PC-9 (cell line): ENCODE data around the gene GATA6. TPM values are rescaled to one million over a fixed set of nuclear protein-coding genes. Genes with fewer than 3 reads are reported as not detected.

Experiments
- BruUV-seq: library from RNA; stranded (reverse); fragments of 400-500 nt; replicated peaks from 2 replicates; lab custom pipeline; 2021; lab: Mats Ljungman, UMichigan
- CTCF ChIA-PET: fragments of 300-600 bp; sonication (Branson Sonifier 250); formaldehyde crosslinking; loops from one replicate; lab custom pipeline; 2022; ENCODE audit warnings: antibody characterized with exemption; lab: Charles Lee
- POLR2A ChIA-PET: fragments of 300-600 bp; sonication (Branson Sonifier 250); formaldehyde crosslinking; loops from one replicate; lab custom pipeline; 2022; ENCODE audit warnings: antibody characterized with exemption; ENCODE audit not compliant: unreplicated experiment; lab: Charles Lee
- DNase-seq, 2 experiments: peaks; one replicate each; pipeline versions ENCODE4 v3.0.0 to v3.0.0-alpha.2; 2015 to 2022; ENCODE audit warnings: mixed read lengths in 1 of 2
- H2AFZ ChIP-seq: fragments of 200-600 bp; sonication (generic); 2 replicates; pipeline ENCODE4 v1.8.1; 2017; ENCODE audit warnings: antibody characterized with exemption
- H3F3A ChIP-seq: fragments of 200-600 bp; sonication (generic); 2 replicates; pipeline ENCODE4 v1.8.1; 2017; ENCODE audit warnings: antibody characterized with exemption, mild to moderate bottlenecking, low read depth; ENCODE audit not compliant: insufficient read depth
- H3K27ac ChIP-seq: fragments of 200-600 bp; sonication (generic); 2 replicates; pipeline ENCODE4 v1.6.1; 2016; ENCODE audit warnings: mixed run types
- H3K27me3 ChIP-seq: fragments of 200-600 bp; sonication (generic); 2 replicates; pipeline ENCODE4 v1.6.1; 2016; ENCODE audit warnings: low read depth, mixed run types; ENCODE audit not compliant: insufficient read depth
- H3K36me3 ChIP-seq: fragments of 200-600 bp; sonication (generic); 2 replicates; pipeline ENCODE4 v1.6.1; 2016; ENCODE audit warnings: low read depth, mixed run types
- H3K4me1 ChIP-seq: fragments of 200-600 bp; sonication (generic); replicated peaks from 2 replicates; pipeline ENCODE4 v1.6.1; 2016; ENCODE audit warnings: mixed run types; ENCODE audit not compliant: insufficient read depth
- H3K4me2 ChIP-seq: fragments of 200-600 bp; sonication (generic); 2 replicates; pipeline ENCODE4 v1.6.1; 2017; ENCODE audit warnings: mixed run types
- H3K4me3 ChIP-seq: fragments of 200-600 bp; sonication (generic); 2 replicates; pipeline ENCODE4 v1.6.1; 2016; ENCODE audit warnings: mixed run types
- H3K79me2 ChIP-seq: fragments of 200-600 bp; sonication (generic); 2 replicates; pipeline ENCODE4 v1.6.1; 2017; ENCODE audit warnings: low read depth, mixed run types
- H3K9me2 ChIP-seq: fragments of 200-600 bp; sonication (generic); 2 replicates; pipeline ENCODE4 v1.8.1; 2017; ENCODE audit warnings: mild to moderate bottlenecking; ENCODE audit not compliant: insufficient read depth
- H3K9me3 ChIP-seq: fragments of 200-600 bp; sonication (generic); 2 replicates; pipeline ENCODE4 v1.8.1; 2016; ENCODE audit warnings: low read depth; ENCODE audit not compliant: insufficient read depth
- H4K20me1 ChIP-seq: fragments of 200-600 bp; sonication (generic); 2 replicates; pipeline ENCODE4 v1.8.1; 2017; ENCODE audit not compliant: insufficient read depth
- CTCF ChIP-seq: fragments of 200-600 bp; sonication (generic); conservative IDR thresholded peaks from 2 replicates; pipeline ENCODE4 v1.6.1; 2017; ENCODE audit warnings: mixed run types, antibody characterized with exemption, mild to moderate bottlenecking, moderate library complexity
- EZH2 ChIP-seq: fragments of 200-600 bp; sonication (generic); IDR thresholded peaks from 2 replicates; pipeline ENCODE4 v1.8.0; 2017; ENCODE audit warnings: antibody characterized with exemption, low read depth
- intact Hi-C: fragments of 100-400 bp; cut with micrococcal nuclease; formaldehyde crosslinking; loops from one replicate; pipeline ENCODE4 v1.10.0; 2022; ENCODE audit not compliant: unreplicated experiment
- total RNA-seq: library from RNA; stranded (reverse); gene quantifications from 2 replicates; pipeline ENCODE4 v1.2.3, GENCODE V29; 2021

The GATA6 gene
- total RNA-seq, 1 experiment from 2014 or later = 9.1 TPM

- H2AFZ ChIP-seq = no peak overlapping the region
- no peaks in the 10 kb centered on the region for H4K20me1 ChIP-seq
- H3K4me1 ChIP-seq = no peaks in the 10 kb centered on the region
- no peaks in the 10 kb centered on the region for H3K27me3 ChIP-seq
- H3K27ac ChIP-seq = no peak overlapping the region
- no peaks in the 10 kb centered on the region for H3F3A ChIP-seq
- no peaks in the 10 kb centered on the region for H3K9me3 ChIP-seq
- no TSS peak for BruUV-seq
- TF ChIP-seq CTCF = no peak
- no peak for TF ChIP-seq EZH2
- ChIA-PET CTCF (no interaction called here), POLR2A (no interaction called here)
- DNase-seq = no peak
- no peaks in the 10 kb centered on the region for H3K9me2 ChIP-seq
- H3K79me2 ChIP-seq = no peaks in the 10 kb centered on the region
- H3K4me2 ChIP-seq = no peak overlapping the region
- intact Hi-C loops = loop anchor here (10.0 kb wide), 1 partner anchor 46 kb away; no protein-coding TSS in a partner anchor
- H3K4me3 ChIP-seq = no peak overlapping the region
- no peaks in the 10 kb centered on the region for H3K36me3 ChIP-seq
Observed at GRCh38 chr18:22161090-22161489, 8.3 kb upstream of the GATA6 start.

GRCh38 chr18:22163416-22164161 lies 5.8 kb upstream of the GATA6 start:
- intact Hi-C loops = loop anchor here (10.0 kb wide), 1 partner anchor 49 kb away; no protein-coding TSS in a partner anchor
- no peak for DNase-seq
- POLR2A ChIA-PET = interaction anchor here (0.6 kb wide), 1 partner anchor 302 kb away, joined by 3 read pairs; no protein-coding TSS in a partner anchor
- H3K27me3 ChIP-seq = no peaks in the 10 kb centered on the region
- H3K79me2 ChIP-seq = no peaks in the 10 kb centered on the region
- no peak overlapping the region for H3K4me2 ChIP-seq
- H3K4me1 ChIP-seq = no peaks in the 10 kb centered on the region
- TF ChIP-seq EZH2 (no peak), CTCF (no peak)
- no peaks in the 10 kb centered on the region for H3K36me3 ChIP-seq
- no peak overlapping the region for H3K4me3 ChIP-seq
- no peaks in the 10 kb centered on the region for H3F3A ChIP-seq
- no TSS peak for BruUV-seq
- no peaks in the 10 kb centered on the region for H4K20me1 ChIP-seq
- H3K9me3 ChIP-seq = no peaks in the 10 kb centered on the region
- H3K9me2 ChIP-seq = no peaks in the 10 kb centered on the region
- CTCF ChIA-PET = interaction anchor here (0.6 kb wide), 1 partner anchor 477 kb away, joined by 3 read pairs; no protein-coding TSS in a partner anchor
- H3K27ac ChIP-seq = no peak overlapping the region
- H2AFZ ChIP-seq = no peak overlapping the region

GRCh38 chr18:22164337-22165048 lies 4.9 kb upstream of the GATA6 start:
- Histone ChIP-seq H3K4me3 (no peak overlapping the region), H3K27ac (no peak overlapping the region), H3K27me3 (no peaks in the 10 kb centered on the region), H3K4me1 (no peaks in the 10 kb centered on the region), H3F3A (no peaks in the 10 kb centered on the region), H3K36me3 (no peaks in the 10 kb centered on the region), H3K4me2 (no peak overlapping the region), H3K9me2 (no peaks in the 10 kb centered on the region), H3K9me3 (no peaks in the 10 kb centered on the region), H4K20me1 (no peaks in the 10 kb centered on the region), H3K79me2 (no peaks in the 10 kb centered on the region), H2AFZ (no peak overlapping the region)
- ChIA-PET POLR2A (no interaction called here), CTCF (no interaction called here)
- no TSS peak for BruUV-seq
- TF ChIP-seq CTCF (no peak), EZH2 (no peak)
- intact Hi-C loops = loop anchor here (5.0 to 10.0 kb wide), 3 partner anchors 50 to 252 kb away; no protein-coding TSS in a partner anchor
- no peak for DNase-seq
